T-helper 9 cell (primary cell): Measurements from ENCODE around the gene SV2B.
"Not testable (repeated sequence)": the region's sequence is repeated elsewhere in the genome, so short reads cannot be mapped to it uniquely, and the experiment has no call there.

Source experiments
- DNase-seq: peaks from one replicate; pipeline ENCODE4 v3.0.0-alpha.2; 2020

The SV2B gene

GRCh38 chr15:91329914-91330313 is 229.9 kb downstream of the SV2B start:
- DNase-seq, result no peak

- DNase-seq, result no peak
Observed at GRCh38 chr15:91331581-91331980, 231.5 kb downstream of the SV2B start.

GRCh38 chr15:91335702-91336101 is 235.6 kb downstream of the SV2B start:
- no peak for DNase-seq

GRCh38 chr15:91336687-91337086 is 236.6 kb downstream of the SV2B start:
- no peak for DNase-seq

- DNase-seq, result no peak
Observed at GRCh38 chr15:91338766-91339165, 238.7 kb downstream of the SV2B start.

- DNase-seq, result no peak
Observed at GRCh38 chr15:91342097-91342496, 242.0 kb downstream of the SV2B start.

GRCh38 chr15:91344912-91345311 is 244.9 kb downstream of the SV2B start:
- DNase-seq, result not testable (repeated sequence)

- no peak for DNase-seq
Observed at GRCh38 chr15:91345736-91346135, 245.7 kb downstream of the SV2B start.

GRCh38 chr15:91346259-91346658 is 246.2 kb downstream of the SV2B start:
- no peak for DNase-seq

GRCh38 chr15:91348752-91349500 is 248.9 kb downstream of the SV2B start:
- DNase-seq, result no peak
